ENCODE measurements around the gene NOX5.

- TF ChIP-seq CTCF (IDR thresholded peaks at IDR 0.05) (no peak), POLR2A (IDR thresholded peaks at IDR 0.05) (no peak)
Measured at GRCh38 chr15:69082021-69082502, 67.6 kb downstream of the NOX5 start.

All from body of pancreas (tissue), 4 donors.